ENCODE data around the gene PRKAR2B. TPM values are rescaled to one million over a fixed set of nuclear protein-coding genes. Genes with fewer than 3 reads are reported as not detected.

Gene PRKAR2B
- 2.4 and 7.4 TPM in 2 replicates for total RNA-seq

DNA sequence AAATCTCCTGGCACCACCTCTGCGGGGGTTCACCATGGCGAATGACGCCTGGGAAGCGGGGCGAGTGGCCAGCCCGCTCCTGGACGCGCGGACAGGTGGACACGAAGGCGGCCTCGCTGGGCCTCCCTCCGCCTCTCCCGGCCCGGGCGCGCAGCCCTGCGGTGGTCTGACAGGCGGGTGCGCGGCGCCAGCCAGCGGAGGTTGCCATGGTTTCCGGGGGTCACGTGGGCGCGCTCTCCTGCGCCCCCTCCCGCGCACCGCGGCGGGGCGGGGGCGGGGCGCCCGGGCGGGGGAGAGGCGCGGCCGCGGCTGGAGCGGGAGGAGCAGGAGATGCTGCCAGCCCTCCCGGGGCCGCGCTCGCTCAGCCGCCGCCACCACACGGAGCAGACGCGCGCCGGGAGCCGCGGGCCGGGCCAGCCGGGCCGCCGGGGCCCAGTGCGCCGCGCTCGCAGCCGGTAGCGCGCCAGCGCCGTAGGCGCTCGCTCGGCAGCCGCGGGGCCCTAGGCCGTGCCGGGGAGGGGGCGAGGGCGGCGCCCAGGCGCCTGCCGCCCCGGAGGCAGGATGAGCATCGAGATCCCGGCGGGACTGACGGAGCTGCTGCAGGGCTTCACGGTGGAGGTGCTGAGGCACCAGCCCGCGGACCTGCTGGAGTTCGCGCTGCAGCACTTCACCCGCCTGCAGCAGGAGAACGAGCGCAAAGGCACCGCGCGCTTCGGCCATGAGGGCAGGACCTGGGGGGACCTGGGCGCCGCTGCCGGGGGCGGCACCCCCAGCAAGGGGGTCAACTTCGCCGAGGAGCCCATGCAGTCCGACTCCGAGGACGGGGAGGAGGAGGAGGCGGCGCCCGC, at the start of gene PRKAR2B:
PRKAR2B (plus strand) TSS at position 359 of the 848 bp plus-strand sequence; CDS start at position 562, 203 bp downstream.

DNA sequence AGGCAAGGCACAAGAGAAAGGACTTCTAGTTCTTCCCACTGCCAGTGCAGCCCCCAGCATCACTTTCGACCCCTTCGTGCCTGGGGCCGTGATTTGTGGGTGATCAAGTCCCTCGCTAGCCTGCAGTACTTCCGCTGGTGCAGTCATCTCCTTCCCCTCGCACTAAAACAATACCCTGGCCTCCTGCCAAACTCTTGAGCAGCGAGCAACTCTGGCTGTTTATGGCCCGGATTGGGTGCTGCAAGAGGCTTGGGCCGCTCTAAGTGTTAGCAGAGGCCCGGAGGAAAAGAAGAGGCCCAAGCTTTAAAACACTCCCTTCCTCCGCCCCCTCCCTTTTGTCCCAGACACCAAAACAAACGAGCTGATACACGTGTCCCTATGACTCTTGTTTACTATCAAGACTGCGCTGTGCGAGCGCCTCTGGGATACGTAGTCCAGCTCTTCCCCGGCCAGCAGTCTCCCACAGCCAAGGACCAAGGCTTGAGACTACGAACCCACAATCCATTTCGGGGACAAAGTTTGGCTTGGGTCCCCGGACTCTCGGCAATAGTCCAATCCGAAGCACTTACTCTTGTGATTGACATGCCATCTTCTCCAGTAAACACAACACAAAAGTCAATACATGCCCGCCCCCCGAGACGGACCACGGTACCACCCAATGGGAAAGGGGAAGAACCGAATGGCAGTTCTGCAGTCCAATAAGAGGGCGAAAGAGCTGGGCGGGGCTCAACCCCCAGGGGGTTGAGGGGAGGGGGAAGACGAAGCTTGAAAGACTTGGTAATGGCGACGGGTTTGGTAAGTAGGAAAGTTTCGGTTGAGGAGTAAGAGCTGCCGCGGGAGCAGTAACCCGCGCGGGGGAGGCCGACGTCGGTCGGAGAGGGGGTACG, 124.0 kb downstream of the PRKAR2B start, which contains the start of gene HBP1:
HBP1 (plus strand) TSS at position 771 of the 887 bp plus-strand sequence. CDS start 10,891 bp downstream, outside the sequence.

Other genes starting within 250 kb of the PRKAR2B start
- gene PIK3CG, start 179.4 kb upstream of the PRKAR2B start, total RNA-seq = 0.11 TPM in 1 of 2 replicates, not detected in the other
- 138 and 153 TPM in 2 replicates for gene HBP1, start 124.3 kb downstream of the PRKAR2B start, total RNA-seq

Data from articular chondrocyte of knee joint (primary cell).